Panc1 (cell line): ENCODE data around the gene GNG5. TPM values are rescaled to one million over a fixed set of nuclear protein-coding genes. Genes with fewer than 3 reads are reported as not detected.
"Not testable (repeated sequence)": the region's sequence is repeated elsewhere in the genome, so short reads cannot be mapped to it uniquely, and the experiment has no call there.

ENCODE experiments used
- ATAC-seq: fragments of 200-7000 bp; cut with Tn5 transposase; 2 replicates; pipeline ENCODE4 v1.9.1; 2020; ENCODE audit warnings: mild to moderate bottlenecking, moderate library complexity
- BruUV-seq: library from RNA; stranded (reverse); fragments of 400-500 nt; replicated peaks from 2 replicates; lab custom pipeline; 2021; lab: Mats Ljungman, UMichigan
- CTCF ChIA-PET: fragments of 300-600 bp; sonication (Branson Sonifier 250); formaldehyde crosslinking; loops from one replicate; lab custom pipeline; 2022; ENCODE audit warnings: antibody characterized with exemption; lab: Charles Lee
- POLR2A ChIA-PET: fragments of 300-600 bp; sonication (Branson Sonifier 250); formaldehyde crosslinking; loops from one replicate; lab custom pipeline; 2022; ENCODE audit warnings: antibody characterized with exemption; lab: Charles Lee
- DNase-seq: peaks from one replicate; pipeline ENCODE4 v3.0.0-alpha.2; 2010; ENCODE audit warnings: low read depth, low spot score
- H3K27ac ChIP-seq: 2 replicates; pipeline ENCODE4 v1.5.1; 2011; ENCODE audit warnings: mild to moderate bottlenecking, low read length, inconsistent platforms
- H3K27me3 ChIP-seq: fragments of 200-500 bp; sonication (Bioruptor generic); 2 replicates; pipeline ENCODE4 v1.6.0; 2014; ENCODE audit warnings: low read length, inconsistent platforms; ENCODE audit not compliant: control insufficient read depth, insufficient read depth
- H3K36me3 ChIP-seq: fragments of 200-500 bp; sonication (Bioruptor generic); 2 replicates; pipeline ENCODE4 v1.5.1; 2014; ENCODE audit warnings: inconsistent platforms, mild to moderate bottlenecking, low read length, moderate library complexity; ENCODE audit not compliant: control insufficient read depth, insufficient read depth
- H3K4me1 ChIP-seq: 2 replicates; pipeline ENCODE4 v1.5.1; 2011; ENCODE audit warnings: inconsistent platforms, mild to moderate bottlenecking, low read length, moderate library complexity; ENCODE audit not compliant: control insufficient read depth, insufficient read depth
- H3K4me3 ChIP-seq, 2 experiments: 2 replicates each; pipeline ENCODE4 v1.5.1; 2011 to 2012; ENCODE audit warnings: low read depth in 2 of 2, low read length in 2 of 2, mild to moderate bottlenecking in 2 of 2, inconsistent platforms in 1 of 2, moderate library complexity in 1 of 2
- H3K9me3 ChIP-seq: fragments of 200-500 bp; sonication (Bioruptor generic); 2 replicates; pipeline ENCODE4 v1.5.1; 2014; ENCODE audit warnings: low read depth, mild to moderate bottlenecking, inconsistent platforms, low read length, moderate library complexity; ENCODE audit not compliant: control insufficient read depth, insufficient read depth
- CTCF ChIP-seq: fragments of 450-650 bp; IDR thresholded peaks from 2 replicates; pipeline ENCODE4 v1.5.1; 2017; ENCODE audit warnings: mild to moderate bottlenecking
- POLR2AphosphoS5 ChIP-seq: IDR thresholded peaks from 2 replicates; pipeline ENCODE4 v1.6.1; 2012; ENCODE audit warnings: mild to moderate bottlenecking, low read depth, low read length, moderate library complexity
- REST ChIP-seq, 2 experiments: IDR thresholded peaks; 2 replicates each; pipeline ENCODE4 v1.6.1; 2011 to 2012; ENCODE audit warnings: low read depth in 2 of 2, control low read depth in 1 of 2, low read length in 1 of 2, mild to moderate bottlenecking in 1 of 2, moderate library complexity in 1 of 2; ENCODE audit not compliant: insufficient read depth in 1 of 2
- SIN3A ChIP-seq: IDR thresholded peaks from 2 replicates; pipeline ENCODE4 v1.6.1; 2012; ENCODE audit warnings: low read depth, mild to moderate bottlenecking, low read length, moderate library complexity, borderline replicate concordance; ENCODE audit not compliant: insufficient read depth
- TCF7L2 ChIP-seq: IDR thresholded peaks from 2 replicates; pipeline ENCODE4 v1.6.1; 2011; ENCODE audit warnings: mild to moderate bottlenecking, low read depth, low read length, inconsistent platforms
- in situ Hi-C: cut with HindIII; loops from 2 replicates; pipeline ENCODE4 v1.10.0; 2016; ENCODE audit warnings: low sequenced_read_pairs, low pct_unique_long_range_greater_than_20kb
- intact Hi-C: fragments of 100-400 bp; cut with micrococcal nuclease; formaldehyde crosslinking; loops from one replicate; pipeline ENCODE4 v1.10.0; 2022; ENCODE audit not compliant: unreplicated experiment
- total RNA-seq: library from RNA; stranded (reverse); gene quantifications from one replicate; pipeline ENCODE4 v1.2.1, GENCODE V29; 2021; ENCODE audit not compliant: unreplicated experiment

GNG5 gene
- total RNA-seq, 1 experiment from 2014 or later = 283 TPM

GRCh38 chr1:84509029-84509428 is 2.6 kb upstream of the GNG5 start:
- TF ChIP-seq POLR2AphosphoS5 = no peak
- no peak for TF ChIP-seq TCF7L2
- TF ChIP-seq SIN3A = no peak
- TF ChIP-seq REST (IDR thresholded peaks at IDR 0.05; ENCODE audit: insufficient read depth in 1 of 2, low read depth in 2 of 2, low read length in 1 of 2) = no peak
- TF ChIP-seq CTCF = no peak
- Histone ChIP-seq H3K9me3 (peaks cover 4% of the 10 kb centered on the region; the same call in 1 of the 2 replicates), H3K4me1 (peaks cover 10% of the 10 kb centered on the region), H3K36me3 (peaks cover 3% of the 10 kb centered on the region; the same call in 1 of the 2 replicates), H3K4me3 (no peak overlapping the region), H3K27ac (no peak overlapping the region), H3K27me3 (no peaks in the 10 kb centered on the region)
- in situ Hi-C loops (no loop called here), intact Hi-C loops (loop anchor here (5.0 kb wide), 1 partner anchor 243 kb away; no protein-coding TSS in a partner anchor)
- ATAC-seq (no peak), DNase-seq (no peak)
- no TSS peak for BruUV-seq
- ChIA-PET POLR2A (no interaction called here), CTCF (no interaction called here)

GRCh38 chr1:84508510-84508909 is 2.1 kb upstream of the GNG5 start:
- no peak for ATAC-seq
- no TSS peak for BruUV-seq
- H3K36me3 ChIP-seq = peaks cover 3% of the 10 kb centered on the region; the same call in 1 of the 2 replicates
- no peak overlapping the region; the same call in 1 of the 2 replicates for H3K27ac ChIP-seq
- no peaks in the 10 kb centered on the region for H3K27me3 ChIP-seq
- in situ Hi-C loops = no loop called here
- no peak for DNase-seq
- CTCF ChIA-PET = no interaction called here
- peaks cover 15% of the 10 kb centered on the region for H3K4me1 ChIP-seq
- H3K4me3 ChIP-seq = no peak overlapping the region
- peaks cover 4% of the 10 kb centered on the region; the same call in 1 of the 2 replicates for H3K9me3 ChIP-seq
- POLR2A ChIA-PET = no interaction called here
- intact Hi-C loops = loop anchor here (5.0 kb wide), 1 partner anchor 244 kb away; no protein-coding TSS in a partner anchor
- TF ChIP-seq POLR2AphosphoS5 (no peak), TCF7L2 (no peak), SIN3A (no peak), CTCF (no peak)

- POLR2A ChIA-PET = interaction anchor here (1.3 kb wide), 1 partner anchor 33 kb away, joined by 4 read pairs; no protein-coding TSS in a partner anchor
- DNase-seq, in situ Hi-C loops, H3K9me3 ChIP-seq, CTCF ChIA-PET, H3K36me3 ChIP-seq, H3K27me3 ChIP-seq, BruUV-seq, ATAC-seq: not testable (repeated sequence)
- H3K4me1 ChIP-seq = peaks cover 21% of the 10 kb centered on the region
- peak overlapping the region; percentile 98; the same call in 1 of the 2 replicates for H3K27ac ChIP-seq
- intact Hi-C loops = loop anchor here (2.0 to 5.0 kb wide), 2 partner anchors 65 to 244 kb away; no protein-coding TSS in a partner anchor
- H3K4me3 ChIP-seq = peak overlapping the region in 1 of 2 experiments; percentile 79; a peak in 2 of 4 replicates
Measured at GRCh38 chr1:84507887-84508286, 1.5 kb upstream of the GNG5 start.
